PC-9 (cell line): ENCODE results near the gene SBF2. TPM values are rescaled to one million over a fixed set of nuclear protein-coding genes. Genes with fewer than 3 reads are reported as not detected.

ENCODE experiments used
- BruUV-seq: library from RNA; stranded (reverse); fragments of 400-500 nt; replicated peaks from 2 replicates; lab custom pipeline; 2021; lab: Mats Ljungman, UMichigan
- CTCF ChIA-PET: fragments of 300-600 bp; sonication (Branson Sonifier 250); formaldehyde crosslinking; loops from one replicate; lab custom pipeline; 2022; ENCODE audit warnings: antibody characterized with exemption; lab: Charles Lee
- POLR2A ChIA-PET: fragments of 300-600 bp; sonication (Branson Sonifier 250); formaldehyde crosslinking; loops from one replicate; lab custom pipeline; 2022; ENCODE audit warnings: antibody characterized with exemption; ENCODE audit not compliant: unreplicated experiment; lab: Charles Lee
- DNase-seq, 2 experiments: peaks; one replicate each; pipeline versions ENCODE4 v3.0.0 to v3.0.0-alpha.2; 2015 to 2022; ENCODE audit warnings: mixed read lengths in 1 of 2
- H2AFZ ChIP-seq: fragments of 200-600 bp; sonication (generic); 2 replicates; pipeline ENCODE4 v1.8.1; 2017; ENCODE audit warnings: antibody characterized with exemption
- H3F3A ChIP-seq: fragments of 200-600 bp; sonication (generic); 2 replicates; pipeline ENCODE4 v1.8.1; 2017; ENCODE audit warnings: antibody characterized with exemption, mild to moderate bottlenecking, low read depth; ENCODE audit not compliant: insufficient read depth
- H3K27ac ChIP-seq: fragments of 200-600 bp; sonication (generic); 2 replicates; pipeline ENCODE4 v1.6.1; 2016; ENCODE audit warnings: mixed run types
- H3K27me3 ChIP-seq: fragments of 200-600 bp; sonication (generic); 2 replicates; pipeline ENCODE4 v1.6.1; 2016; ENCODE audit warnings: low read depth, mixed run types; ENCODE audit not compliant: insufficient read depth
- H3K36me3 ChIP-seq: fragments of 200-600 bp; sonication (generic); 2 replicates; pipeline ENCODE4 v1.6.1; 2016; ENCODE audit warnings: low read depth, mixed run types
- H3K4me1 ChIP-seq: fragments of 200-600 bp; sonication (generic); replicated peaks from 2 replicates; pipeline ENCODE4 v1.6.1; 2016; ENCODE audit warnings: mixed run types; ENCODE audit not compliant: insufficient read depth
- H3K4me2 ChIP-seq: fragments of 200-600 bp; sonication (generic); 2 replicates; pipeline ENCODE4 v1.6.1; 2017; ENCODE audit warnings: mixed run types
- H3K4me3 ChIP-seq: fragments of 200-600 bp; sonication (generic); 2 replicates; pipeline ENCODE4 v1.6.1; 2016; ENCODE audit warnings: mixed run types
- H3K79me2 ChIP-seq: fragments of 200-600 bp; sonication (generic); 2 replicates; pipeline ENCODE4 v1.6.1; 2017; ENCODE audit warnings: low read depth, mixed run types
- H3K9me2 ChIP-seq: fragments of 200-600 bp; sonication (generic); 2 replicates; pipeline ENCODE4 v1.8.1; 2017; ENCODE audit warnings: mild to moderate bottlenecking; ENCODE audit not compliant: insufficient read depth
- H3K9me3 ChIP-seq: fragments of 200-600 bp; sonication (generic); 2 replicates; pipeline ENCODE4 v1.8.1; 2016; ENCODE audit warnings: low read depth; ENCODE audit not compliant: insufficient read depth
- H4K20me1 ChIP-seq: fragments of 200-600 bp; sonication (generic); 2 replicates; pipeline ENCODE4 v1.8.1; 2017; ENCODE audit not compliant: insufficient read depth
- CTCF ChIP-seq: fragments of 200-600 bp; sonication (generic); conservative IDR thresholded peaks from 2 replicates; pipeline ENCODE4 v1.6.1; 2017; ENCODE audit warnings: mixed run types, antibody characterized with exemption, mild to moderate bottlenecking, moderate library complexity
- EZH2 ChIP-seq: fragments of 200-600 bp; sonication (generic); IDR thresholded peaks from 2 replicates; pipeline ENCODE4 v1.8.0; 2017; ENCODE audit warnings: antibody characterized with exemption, low read depth
- intact Hi-C: fragments of 100-400 bp; cut with micrococcal nuclease; formaldehyde crosslinking; loops from one replicate; pipeline ENCODE4 v1.10.0; 2022; ENCODE audit not compliant: unreplicated experiment
- total RNA-seq: library from RNA; stranded (reverse); gene quantifications from 2 replicates; pipeline ENCODE4 v1.2.3, GENCODE V29; 2021

SBF2 gene
- total RNA-seq, 1 experiment from 2014 or later, result 18.6 TPM

- CTCF ChIA-PET, result no interaction called here
- no peak overlapping the region for H3K27ac ChIP-seq
- no peak overlapping the region for H3K4me2 ChIP-seq
- TF ChIP-seq EZH2 (no peak), CTCF (no peak)
- POLR2A ChIA-PET, result no interaction called here
- H4K20me1 ChIP-seq, result no peaks in the 10 kb centered on the region
- H3K4me3 ChIP-seq, result no peak overlapping the region
- intact Hi-C loops, result no loop called here
- H3K9me3 ChIP-seq, result no peaks in the 10 kb centered on the region
- no peaks in the 10 kb centered on the region for H3F3A ChIP-seq
- BruUV-seq, result no TSS peak
- H3K36me3 ChIP-seq, result no peaks in the 10 kb centered on the region
- no peak for DNase-seq
- H2AFZ ChIP-seq, result no peak overlapping the region
- H3K9me2 ChIP-seq, result no peaks in the 10 kb centered on the region
- no peaks in the 10 kb centered on the region for H3K4me1 ChIP-seq
- no peaks in the 10 kb centered on the region for H3K79me2 ChIP-seq
- H3K27me3 ChIP-seq, result no peaks in the 10 kb centered on the region
Observed at GRCh38 chr11:9789910-9790309, 504.1 kb downstream of the SBF2 start.

GRCh38 chr11:9787981-9788521, 506.0 kb downstream of the SBF2 start:
- no peaks in the 10 kb centered on the region for H3K79me2 ChIP-seq
- no peaks in the 10 kb centered on the region for H3K9me2 ChIP-seq
- intact Hi-C loops, result no loop called here
- TF ChIP-seq CTCF (no peak), EZH2 (no peak)
- H3K9me3 ChIP-seq, result no peaks in the 10 kb centered on the region
- no TSS peak for BruUV-seq
- ChIA-PET POLR2A (no interaction called here), CTCF (no interaction called here)
- H3K27me3 ChIP-seq, result no peaks in the 10 kb centered on the region
- no peak for DNase-seq
- no peak overlapping the region for H2AFZ ChIP-seq
- no peaks in the 10 kb centered on the region for H3K4me1 ChIP-seq
- H3K4me2 ChIP-seq, result no peak overlapping the region
- no peaks in the 10 kb centered on the region for H3F3A ChIP-seq
- H3K4me3 ChIP-seq, result no peak overlapping the region
- no peaks in the 10 kb centered on the region for H3K36me3 ChIP-seq
- no peak overlapping the region for H3K27ac ChIP-seq
- no peaks in the 10 kb centered on the region for H4K20me1 ChIP-seq

GRCh38 chr11:9787260-9787659, 506.8 kb downstream of the SBF2 start:
- H3K9me2 ChIP-seq, result no peaks in the 10 kb centered on the region
- H3K9me3 ChIP-seq, result no peaks in the 10 kb centered on the region
- DNase-seq, result no peak
- H3F3A ChIP-seq, result no peaks in the 10 kb centered on the region
- no peaks in the 10 kb centered on the region for H3K79me2 ChIP-seq
- H3K27ac ChIP-seq, result no peak overlapping the region
- TF ChIP-seq CTCF (no peak), EZH2 (no peak)
- ChIA-PET CTCF (no interaction called here), POLR2A (no interaction called here)
- H2AFZ ChIP-seq, result no peak overlapping the region
- no peaks in the 10 kb centered on the region for H4K20me1 ChIP-seq
- H3K36me3 ChIP-seq, result no peaks in the 10 kb centered on the region
- no TSS peak for BruUV-seq
- no peak overlapping the region for H3K4me3 ChIP-seq
- intact Hi-C loops, result no loop called here
- H3K4me1 ChIP-seq, result no peaks in the 10 kb centered on the region
- no peak overlapping the region for H3K4me2 ChIP-seq
- H3K27me3 ChIP-seq, result no peaks in the 10 kb centered on the region
